Globus pallidus (tissue), 1 donor: Measurements from ENCODE around the gene TM2D3.

Experiments used
- DNase-seq: peaks from one replicate; pipeline ENCODE4 v3.0.0-alpha.2; 2015; ENCODE audit warnings: low spot score

Gene TM2D3

DNA sequence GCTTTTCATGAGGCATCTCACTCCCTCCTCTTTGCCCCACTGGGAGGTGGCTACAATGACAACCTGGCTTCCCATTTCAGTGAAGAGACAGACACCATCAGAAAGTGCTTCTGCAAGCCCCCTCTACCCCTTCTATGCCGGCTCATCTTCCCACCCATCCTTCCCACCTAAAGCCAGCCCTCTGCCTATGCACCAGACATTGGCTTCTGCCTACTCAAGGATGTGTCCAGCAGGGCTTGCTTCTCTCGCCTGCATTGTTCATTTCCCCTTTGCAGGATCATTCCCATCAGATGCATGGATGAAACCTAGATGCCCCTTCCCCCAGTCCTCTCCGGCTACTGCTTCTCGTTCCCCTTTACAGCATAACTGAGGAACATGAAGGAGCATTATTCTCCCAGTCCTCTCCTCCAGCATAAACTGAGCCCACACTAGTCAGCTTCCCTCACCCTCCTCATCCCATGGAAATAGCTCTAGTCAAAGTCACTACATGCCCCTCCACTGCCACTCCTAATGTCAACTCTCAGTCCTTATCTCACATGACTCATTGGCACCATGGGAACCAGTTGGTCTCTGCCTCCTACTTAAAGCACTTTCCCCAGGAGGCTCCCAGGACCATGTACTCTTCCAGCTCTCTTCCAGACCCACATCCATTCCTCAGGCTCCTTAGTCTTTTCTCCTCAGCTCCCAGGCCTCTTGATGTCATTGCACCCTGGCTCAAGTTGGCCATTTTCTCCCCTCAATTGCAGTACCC lies 47.9 kb downstream of the TM2D3 start:
- no peak for DNase-seq

DNA sequence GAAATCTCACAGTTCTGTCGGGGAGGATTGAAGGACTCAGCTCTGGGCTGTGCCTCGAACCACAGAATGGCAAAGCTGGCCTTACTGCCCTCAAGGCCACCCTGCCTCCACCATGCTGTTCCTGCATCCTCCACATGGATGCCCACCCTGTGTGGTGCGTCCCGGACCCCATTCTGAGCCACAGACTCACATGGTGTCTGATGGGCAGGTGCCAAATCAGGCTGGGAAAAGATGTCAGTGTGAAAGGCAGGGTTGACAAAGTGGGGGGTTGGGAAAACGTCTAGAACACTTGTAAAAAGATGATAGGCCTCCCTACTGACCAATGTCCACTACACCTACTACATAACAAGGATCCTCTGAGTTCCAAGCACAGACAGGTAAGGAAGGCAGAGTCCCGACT lies 49.4 kb downstream of the TM2D3 start:
- no peak for DNase-seq

DNA sequence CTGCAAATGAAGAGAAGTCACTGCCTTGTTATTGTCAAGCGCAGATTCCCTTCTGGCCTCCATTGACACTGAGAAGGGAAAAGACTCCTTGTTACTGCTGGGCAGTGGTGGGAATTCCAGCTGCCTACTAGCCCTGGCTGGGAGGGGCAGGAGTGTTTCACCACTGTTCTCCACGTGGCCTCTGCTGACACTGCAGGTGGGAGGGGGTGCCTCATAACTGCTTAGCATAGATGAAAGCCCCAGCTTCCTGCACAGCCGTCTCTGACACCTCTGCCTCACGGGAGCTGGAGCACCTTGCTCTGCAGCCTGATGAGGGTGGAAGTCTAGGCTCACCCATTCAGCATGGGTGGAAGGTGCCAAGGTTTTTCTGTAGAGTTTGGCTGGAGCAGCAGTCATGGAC lies 52.1 kb downstream of the TM2D3 start:
- DNase-seq = no peak

DNA sequence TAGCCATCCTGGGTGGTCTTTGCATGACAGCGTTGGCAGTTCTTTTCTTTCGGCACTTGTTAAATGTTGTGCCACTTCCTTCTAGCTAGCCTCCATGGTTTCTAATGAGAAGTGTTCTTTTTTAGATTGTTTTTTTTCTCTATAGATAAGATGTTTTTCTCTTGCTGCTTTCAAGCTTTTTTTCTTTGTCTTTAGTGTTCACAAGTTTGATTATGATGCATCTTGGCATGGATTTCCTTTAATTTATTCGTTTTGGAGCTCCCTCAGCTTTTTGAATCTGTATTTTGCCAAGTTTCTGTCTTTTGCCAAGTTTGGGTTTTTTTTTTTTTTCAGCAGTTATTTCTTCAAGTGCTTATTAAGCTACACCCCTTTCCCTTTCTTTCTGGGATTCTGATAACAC lies 53.1 kb downstream of the TM2D3 start:
- DNase-seq = no peak

DNA sequence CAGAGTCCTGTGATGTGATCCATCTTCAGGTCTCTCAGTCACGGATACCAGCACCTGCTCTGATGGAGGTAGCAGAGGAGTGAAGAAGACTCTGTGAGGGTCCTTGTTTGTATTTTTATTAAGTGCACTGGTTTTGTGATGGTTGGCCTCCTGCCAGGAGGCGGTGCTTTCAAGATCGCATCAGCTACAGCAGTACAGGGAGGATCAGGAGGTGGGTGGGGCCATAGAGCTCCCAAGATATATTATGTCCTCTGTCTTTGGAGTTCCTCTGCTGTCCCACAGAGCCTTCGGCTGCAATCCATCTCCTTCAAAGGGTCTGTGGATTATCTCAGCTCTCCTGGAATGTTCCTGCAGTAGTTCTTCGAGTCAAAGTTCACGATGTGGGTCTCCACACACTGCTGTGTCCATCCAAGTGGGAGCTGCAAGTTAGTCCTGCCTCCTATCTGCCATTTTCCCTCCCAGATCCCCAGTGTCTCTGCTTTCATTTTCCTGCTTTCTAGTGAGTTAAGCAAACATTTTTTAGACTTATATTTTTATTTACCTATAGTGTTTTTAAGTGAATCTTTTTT lies 54.7 kb downstream of the TM2D3 start:
- no peak for DNase-seq

DNA sequence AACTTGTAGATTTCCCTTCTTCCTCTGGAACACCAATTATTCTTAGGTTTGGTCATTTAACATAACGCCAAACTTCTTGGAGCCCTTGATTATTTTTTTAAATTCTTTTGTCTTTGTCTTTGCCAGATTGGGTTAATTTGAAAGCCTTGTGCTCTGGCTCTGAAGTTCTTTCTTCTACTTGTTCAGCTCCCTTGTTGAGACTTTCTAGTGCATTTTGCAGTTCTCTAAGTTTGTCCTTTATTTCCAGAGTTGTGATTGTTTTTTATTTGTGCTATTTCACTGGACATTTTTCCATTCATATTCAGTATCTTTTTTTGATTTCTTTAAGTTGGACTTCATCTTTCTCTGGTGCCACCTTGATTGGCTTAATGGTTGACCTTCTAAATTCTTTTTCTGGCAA lies 55.5 kb downstream of the TM2D3 start:
- DNase-seq = no peak
